Thyroid gland (tissue), 4 donors: ENCODE measurements around the gene GOLGA8T.
"Not testable (repeated sequence)": the region's sequence is repeated elsewhere in the genome, so short reads cannot be mapped to it uniquely, and the experiment has no call there.

Experiments used
- POLR2A ChIP-seq, 2 donors: fragments of 450-650 bp; IDR thresholded peaks; one replicate each; pipeline ENCODE4 v1.6.1; 2017; ENCODE audit warnings: antibody characterized with exemption in 2 of 2, mild to moderate bottlenecking in 2 of 2, moderate library complexity in 1 of 2
- TF ChIP-seq, protein P1 (sequence below), 6 experiments: fragments of 200-600 bp in 3 of 6; fragments of 450-650 bp in 3 of 6; sonication (generic) in 3 of 6; IDR thresholded peaks; one replicate each; pipeline ENCODE4 v1.5.1; 2016 to 2019; ENCODE audit warnings: antibody characterized with exemption in 6 of 6, mild to moderate bottlenecking in 2 of 6, inconsistent platforms in 1 of 6, moderate library complexity in 1 of 6

DNA sequence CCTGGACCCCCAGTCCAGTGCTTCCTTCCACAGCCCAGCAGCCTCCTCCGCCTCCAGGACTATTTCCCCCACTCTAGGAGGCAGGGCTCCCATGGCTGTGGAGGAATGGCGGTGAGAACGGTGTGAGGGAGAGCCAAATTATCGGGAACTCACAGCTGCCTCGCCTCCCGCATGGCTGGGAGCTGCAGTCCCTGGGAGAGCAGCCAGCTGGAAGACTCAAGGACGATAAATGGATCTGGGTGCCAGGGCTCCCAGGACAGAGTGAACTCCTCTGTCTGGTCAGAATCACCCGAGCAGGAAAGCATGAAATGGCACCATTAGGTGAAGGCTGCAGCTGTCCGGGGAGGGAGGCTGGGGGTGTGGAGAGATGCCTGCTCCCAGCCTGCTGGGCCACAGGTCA is 32.6 kb downstream of the GOLGA8T start:
- TF ChIP-seq, protein P1, sequence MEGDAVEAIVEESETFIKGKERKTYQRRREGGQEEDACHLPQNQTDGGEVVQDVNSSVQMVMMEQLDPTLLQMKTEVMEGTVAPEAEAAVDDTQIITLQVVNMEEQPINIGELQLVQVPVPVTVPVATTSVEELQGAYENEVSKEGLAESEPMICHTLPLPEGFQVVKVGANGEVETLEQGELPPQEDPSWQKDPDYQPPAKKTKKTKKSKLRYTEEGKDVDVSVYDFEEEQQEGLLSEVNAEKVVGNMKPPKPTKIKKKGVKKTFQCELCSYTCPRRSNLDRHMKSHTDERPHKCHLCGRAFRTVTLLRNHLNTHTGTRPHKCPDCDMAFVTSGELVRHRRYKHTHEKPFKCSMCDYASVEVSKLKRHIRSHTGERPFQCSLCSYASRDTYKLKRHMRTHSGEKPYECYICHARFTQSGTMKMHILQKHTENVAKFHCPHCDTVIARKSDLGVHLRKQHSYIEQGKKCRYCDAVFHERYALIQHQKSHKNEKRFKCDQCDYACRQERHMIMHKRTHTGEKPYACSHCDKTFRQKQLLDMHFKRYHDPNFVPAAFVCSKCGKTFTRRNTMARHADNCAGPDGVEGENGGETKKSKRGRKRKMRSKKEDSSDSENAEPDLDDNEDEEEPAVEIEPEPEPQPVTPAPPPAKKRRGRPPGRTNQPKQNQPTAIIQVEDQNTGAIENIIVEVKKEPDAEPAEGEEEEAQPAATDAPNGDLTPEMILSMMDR (IDR thresholded peaks at IDR 0.05), result not testable (repeated sequence)
- not testable (repeated sequence) for TF ChIP-seq POLR2A (IDR thresholded peaks at IDR 0.05)
